Jurkat, Clone E6-1 (cell line): ENCODE measurements around the gene TMPRSS7. TPM values are rescaled to one million over a fixed set of nuclear protein-coding genes. Genes with fewer than 3 reads are reported as not detected.
A peak's percentile ranks its signal among the peaks of the same experiment; 100 is the strongest.

Experiments
- DNase-seq: peaks from one replicate; pipeline ENCODE4 v3.0.0-alpha.2; 2011; ENCODE audit warnings: low read depth, low spot score
- H3K4me3 ChIP-seq: 2 replicates; pipeline ENCODE4 v1.5.1; 2011; ENCODE audit warnings: mild to moderate bottlenecking, low read length, control low read depth, moderate library complexity
- polyA plus RNA-seq: library from polyadenylated mRNA; unstranded; fragments of >200 nt; gene quantifications from one replicate; pipeline ENCODE4 v1.2.1, GENCODE V29; 2012; ENCODE audit warnings: missing spikeins; ENCODE audit not compliant: insufficient read length, insufficient read depth

TMPRSS7 gene
- not detected for polyA plus RNA-seq

DNA sequence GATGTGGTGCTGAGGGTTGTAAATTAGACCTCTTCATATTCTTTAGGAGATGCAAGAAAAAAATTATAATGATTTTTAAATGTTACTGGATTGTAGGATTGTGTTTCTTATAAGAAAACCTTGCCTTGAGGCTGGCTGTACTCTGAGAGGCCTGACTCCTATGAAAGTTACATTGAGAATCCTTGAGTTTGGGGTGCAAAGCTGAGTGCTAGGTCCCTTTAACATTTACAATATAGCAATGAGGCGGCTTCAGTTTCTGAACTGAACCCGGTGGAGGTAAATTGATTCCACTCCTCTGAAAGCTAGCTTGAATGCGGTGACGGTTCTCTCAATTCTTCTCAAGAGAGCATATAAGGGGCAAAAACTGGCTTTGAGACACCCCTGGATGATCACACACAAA, at the start of gene TMPRSS7:
TMPRSS7 (plus strand) TSS at position 301 of the 400 bp plus-strand sequence. CDS start 110 bp downstream, outside the sequence.
- no peak for DNase-seq
- H3K4me3 ChIP-seq: no peak within 1 kb of the TSS

DNA sequence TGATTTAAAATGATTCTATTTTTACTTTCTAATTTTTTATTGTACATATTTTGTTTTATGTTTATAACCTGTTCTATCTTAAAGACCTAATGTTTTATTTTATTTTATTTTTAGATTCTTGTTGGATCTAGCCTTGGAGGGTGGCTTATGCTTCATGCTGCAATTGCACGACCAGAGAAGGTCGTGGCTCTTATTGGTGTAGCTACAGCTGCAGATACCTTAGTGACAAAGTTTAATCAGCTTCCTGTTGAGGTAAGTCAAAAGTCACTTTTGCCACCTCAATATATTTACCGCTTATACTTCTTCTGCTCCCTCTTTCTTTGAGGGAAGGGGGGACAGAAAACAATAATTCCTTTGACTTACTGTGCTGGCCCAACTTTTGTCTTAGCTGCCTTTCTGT, 47.7 kb upstream of the TMPRSS7 start:
- no peak for DNase-seq
- H3K4me3 ChIP-seq: no peak overlapping the region

DNA sequence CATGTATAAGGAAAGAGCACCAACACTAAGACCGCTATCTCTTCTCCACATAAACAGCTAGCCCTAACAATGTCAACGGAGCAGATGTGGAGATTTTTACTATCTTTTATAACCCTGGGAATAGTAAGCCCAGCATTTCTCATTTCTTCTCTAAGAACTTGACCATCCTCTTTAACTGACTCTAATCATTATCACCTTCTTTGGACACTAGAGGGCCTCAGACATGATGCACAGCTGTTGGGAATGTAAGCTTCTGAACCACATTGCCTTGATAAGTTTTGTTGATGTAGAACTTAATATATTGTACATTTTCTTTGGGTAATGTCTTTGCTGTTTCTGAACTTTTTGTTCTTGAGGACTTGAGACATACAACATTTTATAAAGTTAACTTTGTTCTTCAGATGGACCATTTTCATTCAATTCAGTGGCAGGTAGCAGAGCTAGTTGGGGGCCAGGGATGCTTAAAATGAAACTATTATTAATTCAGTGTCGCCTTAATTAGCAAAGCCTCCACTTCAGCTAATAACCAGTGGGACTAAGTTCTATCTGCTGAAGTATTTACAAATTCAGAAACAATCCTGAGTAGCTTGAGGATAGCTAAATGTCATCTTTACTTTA, 45.4 kb upstream of the TMPRSS7 start:
- DNase-seq: peak; percentile 37
- H3K4me3 ChIP-seq: no peak overlapping the region

GRCh38 chr3:111993038-111993437, 41.5 kb upstream of the TMPRSS7 start:
- H3K4me3 ChIP-seq: no peak overlapping the region
- DNase-seq: no peak

- no peak within 1 kb of the TSS for H3K4me3 ChIP-seq
- no peak for DNase-seq
Measured at GRCh38 chr3:111998636-111999483, 35.7 kb upstream of the TMPRSS7 start, which contains the start of gene TAGLN3. Gene TAGLN3, plus strand, starts transcription at chr3:111998922. Its CDS starts 501 bp downstream, at chr3:111999423.

DNA sequence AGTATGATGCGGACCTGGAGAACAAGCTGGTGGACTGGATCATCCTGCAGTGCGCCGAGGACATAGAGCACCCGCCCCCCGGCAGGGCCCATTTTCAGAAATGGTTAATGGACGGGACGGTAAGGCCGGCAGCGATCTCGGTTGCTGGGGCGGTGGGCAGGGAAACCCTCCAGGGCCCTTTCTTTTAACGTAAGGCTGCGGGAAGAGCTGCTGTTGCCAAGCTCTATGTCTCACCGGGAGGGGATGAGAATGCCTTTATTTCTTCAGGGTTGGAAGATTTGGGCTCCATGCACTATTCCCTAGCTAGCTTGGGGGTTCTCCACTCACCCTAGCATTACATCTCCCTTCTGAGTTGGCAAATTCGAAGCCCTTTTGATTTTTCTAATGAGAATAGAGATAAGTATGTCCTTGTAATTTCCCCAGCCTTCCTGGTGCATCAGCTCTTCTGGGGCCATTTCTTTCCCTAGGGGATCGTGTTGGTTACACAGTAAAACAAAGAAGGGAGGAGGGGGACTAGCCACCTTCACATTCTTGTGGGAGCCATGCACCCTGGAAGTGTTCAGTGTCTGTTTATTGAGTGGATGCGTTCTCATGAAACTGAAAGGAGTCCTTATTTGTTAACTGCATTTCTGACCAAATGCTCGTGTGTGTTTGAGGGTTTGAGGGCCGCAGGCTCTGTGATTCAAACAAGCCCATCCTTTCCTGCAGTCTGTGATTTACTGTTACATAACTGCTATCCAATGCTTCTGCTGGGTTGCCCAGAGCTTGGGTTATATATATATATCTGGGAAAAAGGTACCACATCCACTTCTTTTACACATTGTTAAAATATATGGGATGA, 34.8 kb upstream of the TMPRSS7 start:
- no peak overlapping the region for H3K4me3 ChIP-seq
- no peak for DNase-seq

- no peak for DNase-seq
- no peak overlapping the region for H3K4me3 ChIP-seq
Measured at GRCh38 chr3:112000367-112000771, 34.2 kb upstream of the TMPRSS7 start.

DNA sequence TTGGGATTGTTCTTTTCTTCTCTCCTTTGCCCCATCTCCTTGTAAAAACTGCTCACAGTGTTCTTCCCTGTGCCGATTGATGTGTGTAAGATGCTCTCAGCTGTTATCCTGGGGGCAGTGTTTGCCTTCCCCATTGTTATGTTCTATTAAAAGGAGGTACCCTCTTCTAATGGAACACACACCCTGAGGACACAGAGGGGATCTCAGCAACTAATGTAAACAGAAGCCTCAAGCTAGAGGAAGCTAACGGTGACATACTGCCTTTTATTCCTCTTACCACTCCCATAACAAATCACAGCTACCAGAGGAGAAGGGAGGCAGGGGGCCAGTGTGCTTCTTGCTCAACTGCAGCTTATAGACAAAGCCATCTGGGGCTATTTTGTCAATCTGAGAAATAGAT, 33.6 kb upstream of the TMPRSS7 start:
- H3K4me3 ChIP-seq: no peak overlapping the region
- no peak for DNase-seq

DNA sequence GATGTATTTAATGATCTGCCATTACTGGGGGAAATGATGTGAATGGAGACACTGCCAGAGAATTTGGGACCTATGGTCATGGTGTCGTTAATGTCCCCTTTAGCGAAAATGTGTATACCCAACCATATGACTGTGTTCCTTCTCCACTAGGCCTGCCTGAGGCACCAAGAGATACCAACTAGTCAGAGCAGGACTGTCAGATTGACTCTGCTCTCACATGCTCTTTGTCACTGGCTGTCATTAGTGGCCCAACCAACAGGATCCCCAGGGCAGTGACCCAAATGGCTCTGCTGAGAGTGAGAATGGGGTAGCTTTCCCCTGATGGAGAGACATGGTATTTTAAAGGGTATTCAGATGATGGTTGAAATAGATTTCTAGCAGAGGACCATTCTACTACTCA, 33.0 kb upstream of the TMPRSS7 start:
- DNase-seq: no peak

GRCh38 chr3:112002096-112002971, 32.2 kb upstream of the TMPRSS7 start:
- H3K4me3 ChIP-seq: no peak overlapping the region
- no peak for DNase-seq

More for the DNA sequence above, 33.0 kb upstream of the TMPRSS7 start:
- H3K4me3 ChIP-seq: no peak overlapping the region

DNA sequence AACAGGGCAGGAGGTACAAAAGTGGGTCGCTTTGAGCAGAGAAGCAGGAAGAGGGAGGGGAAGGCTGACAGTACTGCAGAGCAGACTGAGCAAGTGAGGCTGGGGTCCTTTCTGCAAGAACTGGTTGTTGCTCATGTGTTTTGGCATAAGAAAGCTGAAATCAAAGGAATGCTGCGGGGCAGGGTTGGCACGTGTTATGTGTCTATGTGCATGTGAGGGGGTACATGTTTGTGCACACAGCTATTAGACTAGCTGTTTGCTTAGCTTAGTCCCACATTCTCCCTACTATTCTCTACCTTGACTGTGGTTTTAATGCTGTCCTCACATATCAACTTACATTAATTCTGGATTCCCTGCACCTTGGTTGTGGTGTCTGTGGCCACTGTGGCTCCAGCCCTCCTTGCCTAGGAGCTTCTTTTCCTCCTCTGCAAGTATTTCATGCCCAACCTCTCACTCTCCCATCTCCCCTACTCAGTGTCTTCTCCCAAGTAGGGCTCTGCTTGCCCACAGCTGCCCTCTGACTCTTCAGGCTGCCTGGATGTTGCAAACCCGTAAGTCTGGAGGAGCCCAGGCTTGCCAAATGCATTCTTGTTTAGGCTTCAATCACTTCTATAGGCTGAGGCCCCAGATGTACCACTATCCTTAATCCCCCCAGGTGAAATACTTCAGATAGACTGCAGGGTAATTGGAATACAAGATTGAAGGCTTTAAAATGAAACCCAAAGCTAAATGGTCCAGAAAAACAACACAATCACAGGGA, 31.0 kb upstream of the TMPRSS7 start:
- no peak overlapping the region for H3K4me3 ChIP-seq
- no peak for DNase-seq

DNA sequence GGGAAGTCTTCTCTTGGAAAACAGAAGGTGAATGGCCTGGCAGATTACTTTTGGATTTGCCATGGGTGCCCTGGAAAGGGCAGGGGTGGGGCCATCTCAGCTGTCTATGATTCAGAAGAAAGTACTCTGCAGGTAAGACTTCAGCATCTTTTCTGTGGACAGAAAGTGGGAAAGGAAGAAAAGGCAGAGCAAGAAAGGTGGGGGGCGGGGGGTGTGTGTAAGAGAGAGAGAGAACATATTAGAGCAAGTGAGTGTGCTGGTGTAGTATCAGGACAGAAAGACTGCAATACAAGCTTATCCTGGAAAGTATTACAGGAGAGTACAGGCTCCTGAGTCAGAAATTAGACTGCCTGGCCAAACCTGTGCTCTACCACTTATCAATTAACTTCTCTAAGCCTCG, 30.3 kb upstream of the TMPRSS7 start:
- DNase-seq: no peak
- no peak overlapping the region for H3K4me3 ChIP-seq

- no peak overlapping the region for H3K4me3 ChIP-seq
- no peak for DNase-seq
Measured at GRCh38 chr3:112004669-112005068, 29.9 kb upstream of the TMPRSS7 start.

- H3K4me3 ChIP-seq: no peak overlapping the region
- DNase-seq: no peak
Measured at GRCh38 chr3:112005091-112005672, 29.4 kb upstream of the TMPRSS7 start.

DNA sequence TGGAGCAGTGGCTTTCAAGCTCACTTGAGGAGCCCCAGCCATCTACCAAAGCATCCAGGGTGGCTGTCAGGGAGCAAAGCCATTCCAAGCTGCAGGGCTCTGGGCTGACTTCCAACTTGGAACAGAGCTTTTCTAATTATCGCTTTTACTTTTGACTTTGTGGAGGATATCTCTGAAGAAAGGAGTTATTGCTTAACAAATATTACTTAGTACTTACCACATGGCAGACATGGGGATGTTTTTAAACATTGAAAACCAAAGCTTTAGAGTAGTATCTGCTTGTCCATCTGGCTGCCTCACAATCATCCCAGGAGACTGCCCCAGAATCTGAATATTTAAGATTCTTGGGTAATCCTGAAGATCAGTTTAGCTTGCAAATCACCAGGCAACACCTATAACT, 26.9 kb upstream of the TMPRSS7 start:
- no peak overlapping the region for H3K4me3 ChIP-seq
- DNase-seq: no peak

GRCh38 chr3:112009670-112010069, 24.9 kb upstream of the TMPRSS7 start:
- no peak for DNase-seq
- no peak overlapping the region for H3K4me3 ChIP-seq

DNA sequence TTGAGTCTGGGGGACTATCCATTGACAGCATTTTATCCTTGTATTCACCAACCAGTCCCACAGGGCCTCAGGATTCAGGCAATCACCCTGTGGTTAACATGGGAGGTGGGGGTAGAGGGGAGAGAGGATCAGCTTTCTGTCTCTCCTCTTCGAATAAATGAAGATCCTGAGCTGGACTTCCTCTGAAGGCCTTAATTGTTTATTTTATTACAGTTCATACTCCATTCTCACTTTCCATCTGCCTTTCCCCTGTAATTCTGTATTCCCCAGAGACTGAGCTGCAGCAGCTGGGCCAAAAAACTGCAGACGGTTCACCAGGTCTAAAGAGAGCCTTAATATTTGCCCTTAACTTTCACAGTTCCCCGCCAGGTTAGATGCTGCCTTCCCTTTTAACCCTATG, 23.9 kb upstream of the TMPRSS7 start:
- H3K4me3 ChIP-seq: no peak overlapping the region
- DNase-seq: no peak
